RCC 7860 (cell line): ENCODE data around the gene AHNAK2.

Experiments used
- DNase-seq: peaks from one replicate; pipeline ENCODE4 v3.0.0-alpha.2; 2015; ENCODE audit warnings: low spot score
- FAIRE-seq: peaks from 2 replicates; lab custom pipeline; 2012; peaks lifted over from hg19 to GRCh38; lab: Jason Lieb, UNC

AHNAK2 gene

DNA sequence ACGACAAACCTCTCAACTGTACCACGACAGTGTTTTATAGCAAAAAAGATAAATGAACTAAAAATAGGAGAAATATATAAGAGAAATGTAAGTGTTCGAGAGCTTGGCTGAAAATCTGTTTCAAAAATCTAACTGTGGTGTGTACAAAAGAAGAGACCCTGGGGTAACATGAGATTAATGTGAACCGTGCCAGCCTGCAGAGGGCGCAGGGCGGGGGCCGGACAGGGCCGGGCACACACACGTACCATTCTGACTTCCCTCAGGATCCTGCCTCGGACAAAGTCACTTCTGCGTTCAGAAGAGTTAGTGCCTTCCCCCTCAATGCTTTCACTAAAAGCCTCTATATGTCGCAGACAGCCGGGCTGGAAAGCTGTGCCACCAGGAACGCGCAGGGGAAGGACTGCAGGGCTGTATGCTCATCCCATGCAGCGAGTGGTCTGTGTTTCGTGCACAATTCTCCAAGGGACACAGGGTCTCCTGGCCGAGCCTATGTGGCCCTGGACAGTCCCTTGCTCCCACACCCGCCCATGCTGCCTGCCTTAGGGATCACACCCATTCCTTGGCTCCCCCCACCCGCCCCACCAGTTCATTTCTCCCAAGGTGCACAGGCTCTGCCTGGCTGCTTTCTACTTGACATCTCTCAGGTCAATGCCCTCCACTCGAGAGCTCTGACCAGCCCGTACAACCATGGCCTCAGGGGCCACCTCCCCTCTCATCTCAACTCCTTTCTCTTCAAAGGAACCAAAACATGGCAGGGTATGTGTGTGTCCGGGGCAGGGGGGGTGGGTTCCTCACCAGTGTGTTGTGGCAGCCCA lies 34.2 kb upstream of the AHNAK2 start:
- no peak for DNase-seq
- FAIRE-seq: no peak

DNA sequence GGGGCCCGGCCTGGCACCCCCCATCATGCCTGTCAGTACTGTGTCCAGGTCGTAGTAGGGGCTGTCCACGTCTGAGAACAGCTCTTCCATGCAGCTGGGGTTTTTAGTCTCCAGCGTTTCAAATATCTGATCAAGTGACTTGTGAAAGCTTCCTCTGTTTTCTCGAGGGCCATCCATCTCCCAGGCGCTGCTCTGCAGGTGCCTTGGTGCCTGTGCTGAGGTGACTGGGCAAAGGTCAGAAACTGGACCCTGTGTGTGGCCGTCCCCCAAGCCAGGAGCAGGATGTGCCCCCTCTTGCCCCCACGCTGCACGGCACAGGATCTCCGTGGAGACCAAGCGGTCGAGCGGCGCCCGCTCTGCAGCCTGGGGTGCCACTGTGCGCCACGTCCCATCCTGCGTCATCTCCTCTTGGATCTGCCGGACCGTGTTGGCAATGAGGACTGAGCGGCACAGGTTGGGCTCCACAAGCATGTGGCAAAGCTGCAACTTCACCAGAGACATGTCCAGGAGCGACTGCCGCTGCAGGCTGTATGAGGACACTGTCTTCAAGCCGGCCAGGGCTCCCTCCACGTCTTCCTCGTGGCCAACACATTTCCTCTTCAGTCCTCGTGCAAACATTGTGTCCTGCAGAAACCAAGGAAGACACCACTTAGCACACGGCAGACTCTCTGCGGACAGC lies 33.3 kb upstream of the AHNAK2 start:
- FAIRE-seq (no peak), DNase-seq (no peak)

DNA sequence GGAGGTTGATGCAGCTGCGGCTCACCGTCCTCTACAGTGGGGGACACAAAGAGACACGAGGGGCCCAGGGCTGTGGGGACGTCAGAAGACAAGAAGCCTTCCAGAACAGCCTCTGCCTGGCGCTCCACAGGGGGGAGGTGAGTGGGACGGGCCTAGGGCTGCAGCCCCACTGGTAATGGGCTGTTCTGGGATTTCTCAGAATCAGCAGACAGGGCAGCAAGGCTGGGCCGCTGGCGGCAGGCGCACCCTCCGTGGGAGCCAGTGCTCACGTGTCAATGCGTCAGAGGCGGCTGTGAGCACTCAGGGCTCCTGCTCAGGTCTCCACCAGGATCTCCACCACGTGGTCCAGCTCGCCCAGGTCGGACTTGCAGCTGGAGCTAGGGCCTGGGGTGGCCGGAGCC lies 32.7 kb upstream of the AHNAK2 start:
- no peak for DNase-seq
- no peak for FAIRE-seq

DNA sequence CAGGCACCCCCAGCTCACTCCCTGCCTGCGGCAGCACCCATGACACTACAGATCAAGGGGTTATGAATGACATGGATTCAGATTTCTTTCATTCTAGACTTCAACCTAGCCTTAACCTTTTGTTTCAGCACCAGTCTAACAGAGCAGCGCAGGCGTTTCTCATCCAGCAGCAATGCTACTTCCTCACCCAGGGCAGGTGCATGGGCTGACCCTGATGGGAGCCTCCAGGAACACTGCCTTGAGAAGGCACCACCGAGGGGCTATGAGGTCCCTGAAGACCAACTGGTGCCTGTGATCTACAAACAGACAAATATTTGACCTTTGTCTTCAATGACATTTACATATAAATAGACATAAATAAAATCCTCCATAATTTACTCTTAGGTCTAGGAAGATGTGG lies 31.9 kb upstream of the AHNAK2 start:
- no peak for FAIRE-seq

DNA sequence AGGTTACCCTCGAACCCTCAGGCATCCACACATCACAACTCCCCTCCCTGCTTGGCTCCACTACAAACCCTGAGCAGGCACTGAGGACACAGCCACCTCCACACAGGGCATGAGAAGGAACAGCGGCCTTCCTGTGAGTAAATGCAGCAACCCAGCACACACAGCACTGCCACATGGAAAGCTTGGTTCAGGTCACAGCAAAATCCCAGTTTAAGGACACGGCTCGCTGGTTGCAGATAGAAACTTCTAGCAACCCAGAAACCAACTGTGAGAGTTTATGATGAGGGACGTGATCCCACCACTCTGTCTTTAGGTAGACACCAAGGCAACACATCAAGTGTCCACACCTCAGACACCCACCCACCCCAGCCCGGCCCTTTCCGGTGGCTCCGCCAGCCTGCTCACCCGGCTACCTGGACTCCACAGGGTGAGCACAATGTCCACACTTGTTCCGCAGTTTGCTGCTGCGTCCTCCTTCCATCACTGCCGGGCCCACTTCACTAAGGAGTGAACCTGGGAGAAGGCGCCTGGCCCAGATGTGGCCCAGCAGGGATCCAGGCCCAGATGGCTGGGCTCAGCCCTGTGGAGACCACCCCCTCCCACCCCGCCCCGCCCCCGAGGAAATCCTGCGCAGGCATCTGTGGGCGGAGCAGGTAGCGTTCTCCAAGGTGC lies 29.6 kb upstream of the AHNAK2 start:
- DNase-seq (no peak), FAIRE-seq (no peak)

More for the DNA sequence above, 31.9 kb upstream of the AHNAK2 start:
- no peak for DNase-seq

DNA sequence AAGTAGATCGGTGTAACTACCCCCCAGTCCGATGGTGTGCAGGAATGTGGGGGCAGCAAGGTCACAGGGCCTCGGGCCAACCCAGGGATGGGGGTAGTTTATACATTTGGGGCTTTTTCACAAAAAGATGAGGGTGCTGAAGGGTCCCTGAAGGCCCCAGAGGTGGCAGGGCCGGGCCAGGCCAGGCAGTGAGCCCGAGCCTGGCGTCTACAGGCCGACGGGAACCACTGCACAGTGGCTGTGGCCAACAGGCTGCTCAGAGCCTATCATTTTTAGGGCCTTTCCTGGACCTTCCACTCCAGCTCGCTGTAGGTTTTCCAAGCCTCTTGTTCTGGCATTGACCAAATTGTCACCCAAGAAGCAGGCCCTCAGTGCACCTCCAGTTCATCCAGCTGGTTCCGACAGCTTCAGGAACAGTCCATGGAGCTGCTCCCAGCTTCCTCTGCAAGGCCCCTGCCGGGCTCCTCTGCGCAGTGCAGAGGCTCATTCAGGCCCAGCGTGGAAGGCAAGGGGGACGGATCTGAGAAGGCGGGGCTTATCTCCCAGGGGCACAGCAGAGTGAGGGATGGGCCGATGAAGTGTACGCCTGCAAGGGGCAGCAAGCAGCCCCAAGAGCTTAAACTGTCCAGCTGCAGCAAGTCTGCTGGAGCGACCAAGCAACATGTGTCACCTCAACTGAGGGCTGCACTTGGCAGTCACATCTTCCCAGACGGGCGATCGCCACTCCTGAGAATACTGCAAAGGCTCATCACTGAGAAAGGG lies 28.8 kb upstream of the AHNAK2 start:
- no peak for FAIRE-seq

DNA sequence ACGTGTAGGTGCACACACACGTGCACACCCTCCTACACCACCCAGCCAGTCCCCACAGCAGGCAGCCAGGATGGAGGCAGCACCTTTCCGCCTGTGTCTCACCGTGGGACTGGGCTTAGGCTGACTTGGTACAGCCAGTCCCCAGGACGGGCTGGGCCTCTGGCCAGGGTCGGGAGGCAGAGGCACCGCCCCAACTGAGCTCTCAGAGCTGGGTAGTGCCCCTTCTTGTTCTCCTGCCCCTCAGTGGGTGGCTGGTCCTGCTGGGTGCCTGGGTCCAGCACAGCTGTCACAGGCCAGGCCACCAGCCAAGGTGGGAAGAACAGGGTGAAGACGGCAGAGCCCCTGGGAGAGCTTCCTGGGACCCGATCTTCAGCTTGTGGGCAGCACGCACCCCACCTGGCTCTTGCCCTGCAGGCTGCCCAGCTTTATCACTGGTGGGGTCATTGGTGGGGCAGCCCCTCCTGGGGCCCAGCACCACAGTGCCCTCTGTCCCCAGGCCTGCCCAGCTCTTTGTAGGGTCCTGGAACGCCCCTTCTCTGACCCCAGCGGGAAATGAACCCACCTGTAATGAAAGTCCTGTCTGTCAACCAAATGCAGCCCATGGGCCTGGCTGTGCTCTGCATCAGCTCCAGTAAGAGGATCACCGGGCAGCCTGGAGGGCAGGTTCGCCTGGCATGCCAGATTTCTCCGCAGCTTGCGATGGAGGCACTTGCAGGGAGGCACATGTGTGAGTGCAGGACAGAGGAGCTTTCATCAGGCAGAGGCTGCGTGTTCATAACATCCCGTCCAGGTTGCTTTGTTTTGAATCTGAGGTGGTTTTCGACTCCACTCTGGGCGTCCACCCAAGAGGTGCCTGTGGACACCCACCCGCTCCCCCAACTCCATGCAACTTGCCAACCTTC lies 28.0 kb upstream of the AHNAK2 start:
- DNase-seq: no peak
- FAIRE-seq: no peak

More for the DNA sequence above, 28.8 kb upstream of the AHNAK2 start:
- DNase-seq: no peak

DNA sequence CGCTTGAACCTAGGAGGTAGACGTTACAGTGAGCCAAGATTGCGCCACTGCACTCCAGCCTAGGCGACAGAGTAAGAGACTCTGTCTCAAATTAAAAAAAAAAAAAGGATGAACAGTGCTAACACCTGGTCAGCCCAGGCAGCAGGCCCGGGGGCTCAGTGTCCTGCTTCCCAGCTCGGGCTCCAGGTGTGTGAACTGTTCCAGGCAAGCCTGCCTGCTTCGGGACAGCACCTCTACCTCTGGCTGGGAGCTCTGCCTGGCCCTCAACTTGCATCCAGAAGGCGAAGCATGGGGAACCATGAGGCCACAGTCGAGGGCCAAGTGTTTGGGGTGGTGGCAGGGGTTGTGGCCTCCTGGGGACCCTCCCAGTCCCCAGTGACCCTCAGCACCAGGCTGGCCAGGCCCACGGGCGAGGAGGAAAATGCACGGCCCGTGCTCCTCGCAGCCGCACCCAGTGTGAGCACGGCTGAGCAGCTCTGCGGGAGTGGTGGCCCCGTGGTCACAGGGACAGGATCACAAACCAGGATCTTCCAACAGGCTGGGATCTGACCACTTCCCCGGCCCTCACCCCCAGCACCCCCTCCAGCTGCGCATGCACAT lies 27.3 kb upstream of the AHNAK2 start:
- no peak for FAIRE-seq

DNA sequence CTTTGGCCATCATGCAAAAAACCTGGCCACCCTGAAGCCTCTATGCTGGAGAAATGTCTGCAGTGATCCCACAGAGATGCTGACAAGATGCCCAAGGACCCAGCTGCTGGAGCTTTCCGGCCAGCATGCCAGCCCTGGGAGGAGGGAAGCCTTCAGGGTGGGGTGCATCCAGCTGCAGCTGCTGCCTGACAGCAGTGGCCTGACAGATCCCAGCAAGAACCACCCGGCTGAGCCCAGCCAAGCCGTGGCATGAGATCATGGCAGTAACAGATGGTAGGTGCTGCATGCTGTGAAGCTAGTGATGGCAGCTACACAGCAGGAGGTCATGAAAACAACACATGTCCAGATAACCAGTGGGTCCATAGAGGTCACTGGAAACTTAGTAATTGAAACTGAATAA lies 21.2 kb upstream of the AHNAK2 start:
- FAIRE-seq (no peak), DNase-seq (no peak)

More for the DNA sequence above, 27.3 kb upstream of the AHNAK2 start:
- DNase-seq: no peak

DNA sequence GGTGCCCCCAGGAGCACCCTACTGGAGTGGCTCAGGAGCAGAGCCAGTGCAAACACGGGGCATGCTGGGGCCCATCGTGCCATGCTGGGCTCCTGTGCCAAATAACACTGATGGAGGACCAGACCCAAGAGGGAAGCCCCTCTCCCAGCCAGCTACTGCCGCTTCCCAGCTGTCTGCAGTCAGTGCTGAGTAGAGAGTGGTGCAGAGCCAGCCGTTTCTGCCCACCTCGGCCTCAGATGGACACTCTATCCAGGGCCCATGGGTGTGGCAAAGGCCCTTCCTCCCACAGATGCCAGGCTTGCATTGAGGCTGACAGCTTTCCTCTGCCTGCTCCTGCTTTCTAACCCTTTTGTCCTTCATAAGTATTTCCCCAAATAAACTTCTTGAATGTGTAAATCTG lies 20.6 kb upstream of the AHNAK2 start:
- no peak for DNase-seq
- FAIRE-seq: no peak

DNA sequence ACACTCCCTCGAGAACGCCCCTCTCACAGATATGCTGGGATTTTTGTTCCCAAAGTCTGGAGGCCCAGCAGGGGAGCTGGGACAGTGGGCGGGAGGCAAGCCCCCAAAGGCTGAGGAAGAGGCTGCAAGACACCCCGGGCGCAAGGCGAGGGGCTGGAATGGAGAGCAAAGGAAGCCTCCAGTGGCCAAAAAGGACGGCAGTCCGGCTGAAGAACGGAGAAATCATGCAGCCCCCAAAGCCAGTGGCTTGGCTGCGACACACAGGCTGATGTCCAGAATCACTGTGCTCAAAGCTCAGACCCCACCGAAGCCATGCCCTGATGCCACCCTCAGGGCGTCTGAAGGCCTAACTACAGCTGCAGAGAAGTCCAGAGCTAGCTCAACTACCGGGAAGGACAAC lies 18.3 kb upstream of the AHNAK2 start:
- DNase-seq (no peak), FAIRE-seq (no peak)

DNA sequence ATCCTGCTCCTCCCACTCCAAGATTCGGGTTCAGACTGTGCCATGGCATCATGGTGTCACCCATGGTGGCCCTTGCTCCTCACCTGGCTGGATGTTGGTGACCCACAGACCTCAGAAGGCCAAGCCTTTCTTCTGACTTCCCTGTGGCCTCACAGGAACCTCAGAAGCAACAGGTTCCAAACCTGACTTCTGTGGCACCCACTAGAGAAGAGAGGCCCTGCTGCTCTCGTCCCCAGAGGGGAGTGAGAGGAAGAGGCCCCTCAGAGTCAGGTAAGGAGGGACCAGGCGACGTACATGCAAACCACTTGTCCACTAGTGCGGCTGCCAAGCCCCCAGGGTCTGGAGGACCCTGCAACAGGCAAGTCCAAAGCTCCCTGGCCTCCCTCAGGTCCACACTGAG lies 17.9 kb upstream of the AHNAK2 start:
- FAIRE-seq: no peak

DNA sequence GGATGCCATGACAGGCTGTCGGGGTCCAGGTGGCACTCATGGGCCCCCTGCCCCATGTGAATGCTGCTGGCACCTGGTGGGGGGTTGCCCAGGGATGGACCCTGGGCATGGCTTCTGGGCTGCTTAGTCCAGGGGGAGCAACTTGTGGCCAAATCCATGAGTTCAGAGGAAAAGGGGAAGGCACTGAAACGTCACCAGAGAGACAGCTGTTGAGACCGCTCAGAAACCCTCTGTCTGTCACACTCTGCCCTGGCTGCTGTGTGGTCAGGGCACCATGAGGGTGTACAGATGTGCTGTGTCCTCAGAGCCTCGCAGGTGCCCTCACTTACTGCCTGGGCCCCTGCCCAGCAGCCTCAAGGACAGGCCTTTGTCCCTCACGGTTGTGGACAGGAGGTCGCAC lies 16.8 kb upstream of the AHNAK2 start:
- no peak for FAIRE-seq

More for the DNA sequence above, 17.9 kb upstream of the AHNAK2 start:
- DNase-seq: no peak

DNA sequence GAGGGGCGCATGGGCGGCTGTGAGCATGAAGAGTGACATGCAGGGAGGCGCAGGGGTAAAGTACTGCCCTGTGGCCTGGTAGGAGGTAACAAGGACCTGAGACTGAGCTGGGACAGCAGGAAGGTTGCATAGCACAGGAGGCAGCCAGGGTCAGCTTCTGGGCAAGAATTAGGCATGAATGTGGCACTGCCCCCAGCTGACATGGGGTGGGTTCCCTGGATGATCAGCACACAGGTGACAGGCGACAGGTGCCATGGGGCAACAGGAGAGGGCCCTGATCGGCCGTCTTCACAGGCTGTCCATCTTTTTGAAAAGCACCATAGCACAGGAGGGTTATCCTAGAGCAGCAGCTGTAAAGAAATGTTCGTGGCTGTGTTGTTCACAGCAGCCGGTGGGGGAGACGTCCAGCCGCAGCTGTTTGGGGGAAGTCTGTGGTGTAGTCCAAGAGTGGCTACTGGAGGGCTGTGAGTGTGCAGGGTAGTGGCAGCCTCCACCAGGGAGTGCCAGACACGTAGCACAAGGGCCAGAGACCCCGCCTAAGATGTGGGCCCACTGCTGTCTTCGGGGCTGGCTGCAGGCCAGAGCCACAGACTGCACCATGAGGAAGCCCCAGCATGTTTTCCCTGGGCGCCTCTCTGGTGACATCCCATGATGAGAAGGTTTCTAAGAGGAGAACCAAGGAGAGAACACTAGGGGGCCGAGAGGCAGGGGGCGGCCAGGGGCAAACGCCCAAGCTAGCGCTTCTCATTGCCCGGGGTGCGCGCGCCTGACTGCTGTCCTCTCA lies 15.8 kb upstream of the AHNAK2 start:
- FAIRE-seq (no peak), DNase-seq (no peak)

More for the DNA sequence above, 16.8 kb upstream of the AHNAK2 start:
- DNase-seq: no peak

DNA sequence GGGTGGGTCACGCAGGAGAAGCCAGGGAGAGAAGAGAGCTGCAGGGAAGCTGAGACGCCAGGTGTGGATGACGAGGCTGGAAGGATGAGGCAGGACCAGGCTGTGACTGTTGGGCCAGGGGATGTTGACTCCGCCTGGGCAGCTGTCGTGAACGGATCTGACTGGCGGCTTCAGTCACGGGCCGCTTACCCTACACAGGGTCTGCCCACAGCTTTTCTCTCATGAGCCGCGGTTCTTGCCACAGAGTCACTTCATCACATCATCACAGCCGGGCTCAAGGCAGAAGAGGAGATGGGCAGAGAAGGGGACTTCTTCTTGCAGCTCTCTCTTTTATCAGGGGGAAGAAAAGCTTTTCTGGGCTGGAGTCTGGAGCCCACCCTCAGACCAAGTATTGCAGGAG lies 15.1 kb upstream of the AHNAK2 start:
- DNase-seq (no peak), FAIRE-seq (no peak)

DNA sequence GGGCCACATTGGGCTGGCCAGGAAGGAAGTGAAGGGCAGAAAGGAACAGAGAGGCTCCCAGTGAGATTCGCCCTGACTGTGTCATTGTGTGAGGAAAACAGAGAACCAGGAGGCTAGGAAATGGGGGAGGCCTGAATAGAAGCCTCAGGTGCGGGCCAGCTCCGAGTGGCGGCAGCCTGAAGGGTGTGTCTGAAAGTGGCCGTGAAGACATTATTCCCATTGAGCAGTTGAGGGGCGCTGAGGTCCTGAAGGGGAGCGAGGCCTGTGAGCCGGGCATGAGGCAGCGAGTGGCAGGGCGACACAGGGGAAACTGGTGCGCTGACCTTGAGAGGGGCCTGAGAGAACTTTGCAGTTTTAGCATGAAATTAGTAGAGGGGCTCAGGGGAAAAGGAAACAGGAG lies 14.3 kb upstream of the AHNAK2 start:
- DNase-seq: no peak
- FAIRE-seq: no peak

DNA sequence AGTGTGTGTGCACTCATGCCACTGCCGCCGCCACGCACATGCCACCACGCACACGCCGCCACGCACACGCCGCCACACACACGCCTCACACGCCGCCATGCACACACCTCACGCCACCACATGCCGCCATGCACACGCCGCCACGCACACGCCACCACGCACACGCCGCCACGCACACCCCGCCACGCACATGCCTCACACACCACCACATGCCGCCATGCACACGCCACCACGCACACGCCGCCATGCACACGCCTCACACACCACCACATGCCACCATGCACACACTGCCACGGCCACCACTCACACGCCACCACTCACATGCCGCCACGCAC lies 13.7 kb upstream of the AHNAK2 start:
- FAIRE-seq: no peak
- DNase-seq: no peak

DNA sequence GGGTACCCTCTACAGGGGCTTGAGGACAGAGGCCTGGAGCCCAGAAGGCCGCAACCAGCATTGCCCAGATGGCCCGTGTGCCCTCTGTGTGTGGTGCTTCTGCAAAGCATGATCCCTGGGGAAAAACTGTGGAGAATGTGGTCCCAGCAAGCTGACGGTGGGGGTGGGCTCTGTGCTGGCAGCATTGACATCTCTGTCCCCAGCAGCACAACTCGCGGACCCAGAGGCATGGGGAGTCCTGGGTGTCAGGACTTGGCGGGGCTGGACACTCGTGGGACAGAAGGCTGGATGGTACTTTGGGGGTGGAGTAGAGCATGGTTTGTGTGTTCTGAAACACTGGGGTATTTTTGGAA lies 11.8 kb upstream of the AHNAK2 start:
- DNase-seq (no peak), FAIRE-seq (no peak)
